ENCODE data around the gene ADAMTS17.

Gene ADAMTS17

DNA sequence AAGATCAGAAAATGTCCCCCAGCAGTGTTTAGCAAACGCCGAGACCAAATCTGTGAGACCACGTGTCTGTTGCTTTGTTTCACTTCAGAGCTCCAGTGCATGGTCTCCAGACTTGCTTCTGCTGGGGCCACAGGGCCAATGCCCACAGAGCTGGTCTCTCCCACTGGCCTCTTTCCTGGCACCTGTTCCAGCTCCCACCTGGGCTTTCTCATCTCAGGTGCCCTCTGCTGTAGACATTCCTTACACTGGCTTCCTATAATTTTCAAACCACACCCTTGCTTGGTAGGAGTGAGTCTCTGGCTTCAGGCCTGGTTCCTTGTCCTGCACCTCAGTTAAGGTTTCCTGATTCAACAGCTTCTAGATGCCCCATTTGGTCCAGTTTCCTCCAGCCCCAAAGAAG lies 243.1 kb downstream of the ADAMTS17 start:
- DNase-seq (ENCODE audit: low spot score) = no peak
- TF ChIP-seq, protein P1, sequence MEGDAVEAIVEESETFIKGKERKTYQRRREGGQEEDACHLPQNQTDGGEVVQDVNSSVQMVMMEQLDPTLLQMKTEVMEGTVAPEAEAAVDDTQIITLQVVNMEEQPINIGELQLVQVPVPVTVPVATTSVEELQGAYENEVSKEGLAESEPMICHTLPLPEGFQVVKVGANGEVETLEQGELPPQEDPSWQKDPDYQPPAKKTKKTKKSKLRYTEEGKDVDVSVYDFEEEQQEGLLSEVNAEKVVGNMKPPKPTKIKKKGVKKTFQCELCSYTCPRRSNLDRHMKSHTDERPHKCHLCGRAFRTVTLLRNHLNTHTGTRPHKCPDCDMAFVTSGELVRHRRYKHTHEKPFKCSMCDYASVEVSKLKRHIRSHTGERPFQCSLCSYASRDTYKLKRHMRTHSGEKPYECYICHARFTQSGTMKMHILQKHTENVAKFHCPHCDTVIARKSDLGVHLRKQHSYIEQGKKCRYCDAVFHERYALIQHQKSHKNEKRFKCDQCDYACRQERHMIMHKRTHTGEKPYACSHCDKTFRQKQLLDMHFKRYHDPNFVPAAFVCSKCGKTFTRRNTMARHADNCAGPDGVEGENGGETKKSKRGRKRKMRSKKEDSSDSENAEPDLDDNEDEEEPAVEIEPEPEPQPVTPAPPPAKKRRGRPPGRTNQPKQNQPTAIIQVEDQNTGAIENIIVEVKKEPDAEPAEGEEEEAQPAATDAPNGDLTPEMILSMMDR (IDR thresholded peaks at IDR 0.05; ENCODE audit: borderline replicate concordance, control extremely low read depth, extremely low read depth, insufficient read depth, missing control alignments) = no peak
- in situ Hi-C loops (cut with MboI; ENCODE audit: low sequenced_read_pairs, unreplicated experiment) = no loop called here

DNA sequence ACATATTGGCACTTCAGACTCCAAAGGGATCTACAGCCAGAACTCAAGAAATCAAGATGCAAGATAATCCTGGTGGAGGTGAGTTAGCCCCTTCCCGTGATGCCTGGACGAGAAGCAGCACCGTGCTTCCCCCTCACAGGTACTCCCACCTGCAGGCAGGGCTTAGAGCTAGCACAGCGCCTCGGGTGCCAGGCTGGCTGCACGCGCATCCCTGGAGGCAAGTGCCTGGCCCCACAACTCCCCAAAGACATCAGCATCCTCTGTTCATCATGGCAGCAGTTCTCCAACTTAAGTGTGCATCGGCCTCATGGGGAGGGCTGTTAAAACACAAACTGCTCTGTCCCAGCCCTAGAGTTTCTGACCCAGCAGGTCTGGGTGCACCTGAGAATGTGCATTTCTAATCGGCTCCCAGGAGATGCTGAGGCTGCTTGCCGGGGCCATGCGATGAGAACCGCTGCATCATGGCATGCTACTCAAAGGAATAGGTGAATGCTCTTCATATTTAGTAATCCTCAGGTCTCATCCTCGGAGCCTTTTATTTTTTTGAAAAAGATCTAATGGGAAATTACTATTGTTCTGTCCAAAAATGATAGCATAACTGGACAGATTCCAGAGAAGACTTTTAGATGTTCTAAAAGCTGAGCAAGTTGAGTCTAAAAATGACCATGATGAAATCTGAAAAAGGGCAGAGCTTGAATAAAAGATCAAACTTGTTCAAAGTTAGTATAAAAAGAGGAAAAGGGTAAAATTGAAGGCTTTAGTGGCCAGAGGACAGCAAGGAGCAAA lies 244.2 kb downstream of the ADAMTS17 start:
- TF ChIP-seq, protein P1 (IDR thresholded peaks at IDR 0.05; ENCODE audit: borderline replicate concordance, control extremely low read depth, extremely low read depth, insufficient read depth, missing control alignments) = no peak

DNA sequence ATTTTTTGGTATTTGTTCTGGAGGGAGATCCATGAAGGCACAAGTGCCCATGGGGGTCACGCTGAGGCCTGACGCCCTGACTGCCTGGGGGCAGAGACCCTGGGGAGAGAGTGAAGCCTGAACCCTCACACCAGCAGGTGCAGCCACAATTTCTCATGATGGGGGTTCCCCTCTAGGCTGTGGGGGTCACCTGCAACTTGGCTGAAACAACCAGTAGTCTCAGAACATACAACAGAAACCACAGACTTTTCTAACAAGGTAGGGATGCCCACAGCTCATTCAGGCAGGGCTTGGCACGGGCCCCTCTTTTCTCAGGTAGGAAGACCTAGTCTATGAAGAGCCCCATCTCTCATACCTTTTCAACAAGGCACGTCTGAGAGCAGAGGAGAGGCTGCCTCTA lies 245.1 kb downstream of the ADAMTS17 start:
- DNase-seq (ENCODE audit: low spot score) = no peak
- in situ Hi-C loops (cut with MboI; ENCODE audit: low sequenced_read_pairs, unreplicated experiment) = no loop called here
- TF ChIP-seq, protein P1 (IDR thresholded peaks at IDR 0.05; ENCODE audit: borderline replicate concordance, control extremely low read depth, extremely low read depth, insufficient read depth, missing control alignments) = no peak

More for the DNA sequence above, 244.2 kb downstream of the ADAMTS17 start:
- in situ Hi-C loops (cut with MboI; ENCODE audit: low sequenced_read_pairs, unreplicated experiment) = no loop called here
- no peak for DNase-seq (ENCODE audit: low spot score)

DNA sequence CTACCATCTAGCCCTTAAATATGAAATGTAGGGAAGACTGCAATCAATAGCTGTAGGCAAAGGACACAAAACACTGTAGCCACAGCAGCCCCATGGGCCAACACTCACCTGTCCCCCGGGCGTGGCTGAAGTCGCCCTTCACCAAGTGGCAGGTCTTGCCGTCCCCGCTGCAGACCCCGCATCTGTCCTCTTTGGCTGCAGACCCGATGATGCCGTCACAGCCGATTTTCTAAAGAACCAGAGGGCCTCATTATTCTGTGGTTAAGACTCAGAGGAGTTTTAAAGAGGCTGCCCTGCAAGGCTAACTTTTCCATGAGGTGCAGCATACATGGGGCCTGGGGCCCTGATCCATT lies 245.6 kb downstream of the ADAMTS17 start:
- TF ChIP-seq, protein P1 (IDR thresholded peaks at IDR 0.05; ENCODE audit: borderline replicate concordance, control extremely low read depth, extremely low read depth, insufficient read depth, missing control alignments) = no peak
- in situ Hi-C loops (cut with MboI; ENCODE audit: low sequenced_read_pairs, unreplicated experiment) = no loop called here
- no peak for DNase-seq (ENCODE audit: low spot score)

DNA sequence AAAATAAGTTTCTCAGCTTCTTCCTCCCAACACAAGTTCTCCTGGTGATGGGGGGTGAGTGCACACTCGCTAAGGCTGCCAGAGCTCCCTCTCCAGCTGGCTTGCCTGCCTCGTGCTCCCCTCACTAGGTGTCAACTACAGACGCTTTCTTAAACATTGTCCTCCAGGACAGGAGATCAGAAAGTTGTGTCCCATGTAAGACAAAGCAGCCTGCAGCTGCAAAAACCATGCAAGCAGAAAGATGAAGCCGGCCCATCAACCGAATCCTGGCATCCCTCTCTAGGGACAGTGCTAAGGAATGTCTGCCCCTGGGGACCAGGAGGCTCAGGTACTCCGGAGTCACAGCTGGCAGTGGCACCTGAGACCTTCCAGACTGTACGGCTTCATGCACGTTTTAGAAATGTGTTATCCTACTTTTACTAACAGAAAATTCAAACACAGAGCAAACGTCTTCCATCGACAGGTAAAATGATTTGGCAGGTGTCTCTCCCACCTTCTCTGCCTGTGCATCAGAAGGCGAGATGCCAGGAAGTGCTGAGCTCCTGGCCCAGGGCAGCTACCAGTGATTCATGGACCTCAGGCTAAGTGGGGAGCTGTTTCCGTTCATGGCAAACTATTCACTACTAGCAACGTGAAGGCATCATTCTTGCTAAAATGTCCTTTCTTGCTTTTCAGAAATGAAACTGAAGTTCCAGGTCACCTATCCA lies 246.1 kb downstream of the ADAMTS17 start:
- TF ChIP-seq, protein P1 (IDR thresholded peaks at IDR 0.05; ENCODE audit: borderline replicate concordance, control extremely low read depth, extremely low read depth, insufficient read depth, missing control alignments) = no peak
- in situ Hi-C loops (cut with MboI; ENCODE audit: low sequenced_read_pairs, unreplicated experiment) = no loop called here
- DNase-seq (ENCODE audit: low spot score) = no peak

DNA sequence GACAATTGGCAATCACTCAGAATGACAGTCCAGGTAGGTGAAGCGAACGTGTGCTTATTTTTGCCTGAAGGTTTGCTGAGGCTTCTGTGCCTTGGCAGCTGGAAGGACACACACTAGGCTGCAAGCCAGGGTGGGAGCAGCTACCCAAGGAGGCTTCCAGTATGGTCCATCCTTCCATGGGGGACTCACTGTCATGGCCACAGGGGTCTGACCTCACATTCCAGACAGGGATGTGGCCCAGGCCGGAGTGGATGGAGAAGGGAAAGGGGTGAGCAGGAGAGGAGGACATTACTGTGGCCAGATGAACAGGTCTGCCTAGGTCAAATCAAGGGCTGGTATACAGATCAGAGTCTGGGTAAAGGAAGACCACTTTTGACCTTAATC lies 247.7 kb downstream of the ADAMTS17 start:
- TF ChIP-seq, protein P1 (IDR thresholded peaks at IDR 0.05; ENCODE audit: borderline replicate concordance, control extremely low read depth, extremely low read depth, insufficient read depth, missing control alignments) = no peak
- in situ Hi-C loops (cut with MboI; ENCODE audit: low sequenced_read_pairs, unreplicated experiment) = no loop called here

More for the DNA sequence above, 247.7 kb downstream of the ADAMTS17 start:
- DNase-seq (ENCODE audit: low spot score) = no peak

Data from GM13976 (cell line).